ENCODE data around the gene PKD1L1.
"Not testable (repeated sequence)": the region's sequence is repeated elsewhere in the genome, so short reads cannot be mapped to it uniquely, and the experiment has no call there.

PKD1L1 gene

GRCh38 chr7:47937065-47937687 lies 11.1 kb downstream of the PKD1L1 start:
- no peak for DNase-seq

- DNase-seq, result no peak
These were observed 11.9 kb downstream of the PKD1L1 start for GRCh38 chr7:47936323-47936722.

- DNase-seq, result no peak
These were observed 12.9 kb downstream of the PKD1L1 start for GRCh38 chr7:47935336-47935735.

- no peak for DNase-seq
These were observed 13.4 kb downstream of the PKD1L1 start for GRCh38 chr7:47934831-47935230.

- DNase-seq, result no peak
These were observed 15.1 kb downstream of the PKD1L1 start for GRCh38 chr7:47933215-47933614.

- no peak for DNase-seq
These were observed 15.7 kb downstream of the PKD1L1 start for GRCh38 chr7:47932466-47933037.

- no peak for DNase-seq
These were observed 16.2 kb downstream of the PKD1L1 start for GRCh38 chr7:47932016-47932415.

- DNase-seq, result no peak
These were observed 17.0 kb downstream of the PKD1L1 start for GRCh38 chr7:47931005-47932004.

- no peak for DNase-seq
These were observed 24.0 kb downstream of the PKD1L1 start for GRCh38 chr7:47924266-47924665.

GRCh38 chr7:47923081-47923875 lies 25.0 kb downstream of the PKD1L1 start:
- DNase-seq, result not testable (repeated sequence)

- not testable (repeated sequence) for DNase-seq
These were observed 31.8 kb downstream of the PKD1L1 start for GRCh38 chr7:47916514-47916913.

- DNase-seq, result no peak
These were observed 32.7 kb downstream of the PKD1L1 start for GRCh38 chr7:47915616-47915976.

- DNase-seq, result no peak
These were observed 33.3 kb downstream of the PKD1L1 start for GRCh38 chr7:47914717-47915615.

- DNase-seq, result no peak
These were observed 35.9 kb downstream of the PKD1L1 start for GRCh38 chr7:47912332-47912731.

- DNase-seq, result no peak
These were observed 39.5 kb downstream of the PKD1L1 start for GRCh38 chr7:47908720-47909119.

- DNase-seq, result no peak
These were observed 40.2 kb downstream of the PKD1L1 start for GRCh38 chr7:47907981-47908616.

- DNase-seq, result no peak
These were observed 41.4 kb downstream of the PKD1L1 start for GRCh38 chr7:47906883-47907282.

- DNase-seq, result no peak
These were observed 43.0 kb downstream of the PKD1L1 start for GRCh38 chr7:47905076-47905920.

- DNase-seq, result no peak
These were observed 46.3 kb downstream of the PKD1L1 start for GRCh38 chr7:47902013-47902412.

- no peak for DNase-seq
These were observed 46.7 kb downstream of the PKD1L1 start for GRCh38 chr7:47901542-47901941.
